Sigmoid colon (tissue), 3 donors: Measurements from ENCODE around the gene CST7.

ENCODE experiments used
- POLR2A ChIP-seq, 2 donors: fragments of 450-650 bp; IDR thresholded peaks; one replicate each; pipeline ENCODE4 v1.6.1; 2016; ENCODE audit warnings: antibody characterized with exemption in 2 of 2, mild to moderate bottlenecking in 2 of 2, moderate library complexity in 2 of 2
- TF ChIP-seq, protein P1 (sequence below), 4 experiments: fragments of 450-650 bp in 3 of 4; fragments of 200-600 bp in 1 of 4; IDR thresholded peaks; one replicate each; pipeline ENCODE4 v1.5.1; 2016 to 2019; ENCODE audit warnings: antibody characterized with exemption in 4 of 4, mild to moderate bottlenecking in 3 of 4, moderate library complexity in 2 of 4

DNA sequence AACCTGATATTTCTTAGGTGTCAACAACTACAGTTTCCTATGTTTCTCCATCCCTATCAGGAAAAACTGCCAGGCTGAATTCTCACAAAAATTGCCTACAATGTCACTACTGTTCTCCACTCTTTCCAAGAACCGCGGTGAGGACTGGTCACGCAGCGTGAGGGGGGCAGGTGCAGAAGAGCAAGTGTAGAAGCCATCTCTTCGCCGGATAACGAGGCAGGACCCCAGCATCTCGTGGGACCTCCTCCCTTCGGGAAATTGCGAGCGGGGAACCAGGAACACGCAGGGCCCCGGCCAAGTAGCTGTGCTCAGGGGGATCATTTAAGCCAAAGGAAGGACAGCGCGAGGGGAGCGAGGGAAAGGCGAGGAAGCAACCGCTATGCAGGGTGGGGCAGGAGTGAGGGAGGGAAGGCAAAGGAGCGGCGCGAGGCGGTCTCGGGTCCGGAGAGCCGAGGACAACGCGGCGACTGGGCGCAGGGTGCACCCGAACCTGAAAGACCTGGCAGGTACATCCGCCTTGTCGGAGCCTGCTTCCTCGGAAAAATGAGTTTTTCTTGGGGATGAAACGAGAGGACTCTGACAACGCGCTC is 42.9 kb downstream of the CST7 start:
- TF ChIP-seq, protein P1, sequence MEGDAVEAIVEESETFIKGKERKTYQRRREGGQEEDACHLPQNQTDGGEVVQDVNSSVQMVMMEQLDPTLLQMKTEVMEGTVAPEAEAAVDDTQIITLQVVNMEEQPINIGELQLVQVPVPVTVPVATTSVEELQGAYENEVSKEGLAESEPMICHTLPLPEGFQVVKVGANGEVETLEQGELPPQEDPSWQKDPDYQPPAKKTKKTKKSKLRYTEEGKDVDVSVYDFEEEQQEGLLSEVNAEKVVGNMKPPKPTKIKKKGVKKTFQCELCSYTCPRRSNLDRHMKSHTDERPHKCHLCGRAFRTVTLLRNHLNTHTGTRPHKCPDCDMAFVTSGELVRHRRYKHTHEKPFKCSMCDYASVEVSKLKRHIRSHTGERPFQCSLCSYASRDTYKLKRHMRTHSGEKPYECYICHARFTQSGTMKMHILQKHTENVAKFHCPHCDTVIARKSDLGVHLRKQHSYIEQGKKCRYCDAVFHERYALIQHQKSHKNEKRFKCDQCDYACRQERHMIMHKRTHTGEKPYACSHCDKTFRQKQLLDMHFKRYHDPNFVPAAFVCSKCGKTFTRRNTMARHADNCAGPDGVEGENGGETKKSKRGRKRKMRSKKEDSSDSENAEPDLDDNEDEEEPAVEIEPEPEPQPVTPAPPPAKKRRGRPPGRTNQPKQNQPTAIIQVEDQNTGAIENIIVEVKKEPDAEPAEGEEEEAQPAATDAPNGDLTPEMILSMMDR (IDR thresholded peaks at IDR 0.05): no peak
- no peak for TF ChIP-seq POLR2A (IDR thresholded peaks at IDR 0.05)
